ENCODE results near the gene ARPC4. TPM values are rescaled to one million over a fixed set of nuclear protein-coding genes. Genes with fewer than 3 reads are reported as not detected.

ARPC4 gene
- total and polyA plus RNA-seq, 2 donors from 2014 or later = 138 to 164 TPM

GRCh38 chr3:9749296-9749644 lies 43.6 kb upstream of the ARPC4 start:
- Histone ChIP-seq H3K9me3 (ENCODE audit: control insufficient read depth in 2 of 3, insufficient read depth in 1 of 3, low read length in 3 of 3) (no peaks in the 10 kb centered on the region), H3K9ac (ENCODE audit: low read length in 3 of 3) (peak overlapping the region; percentile 31 to 67 (median 63))
- intact Hi-C loops (cut with DNase I) = no loop called here

GRCh38 chr3:9749645-9750555 lies 43.0 kb upstream of the ARPC4 start, which contains the start of gene OGG1:
TSS of gene OGG1 (plus strand) at chr3:9749952. CDS start at chr3:9750287, 335 bp downstream.
- DNase-seq (peak; percentile 98 to 99 (median 99)), FAIRE-seq (no peak)
- peak within 1 kb of the TSS; percentile 89 to 91 for H3K27ac ChIP-seq (ENCODE audit: low read depth in 2 of 2, low read length in 2 of 2)
- H3K9me3 ChIP-seq (ENCODE audit: control insufficient read depth in 2 of 3, insufficient read depth in 1 of 3, low read length in 3 of 3) = no peaks in the 10 kb centered on the region
- peaks cover 8 to 43% (median 30%) of the 10 kb centered on the region in 3 donors for H3K36me3 ChIP-seq (ENCODE audit: control insufficient read depth in 2 of 3, insufficient read depth in 3 of 3, low read length in 3 of 3)
- intact Hi-C loops (cut with DNase I) = no loop called here
- H3K4me1 ChIP-seq (ENCODE audit: control insufficient read depth in 2 of 3, insufficient read depth in 2 of 3, low read depth in 1 of 3, low read length in 3 of 3) = peaks cover 0 to 21% (median 14%) of the 10 kb centered on the region in 3 donors
- H3K27me3 ChIP-seq (ENCODE audit: control insufficient read depth, insufficient read depth, low read length) = no peaks in the 10 kb centered on the region
- TF ChIP-seq CTCF (IDR thresholded peaks at IDR 0.05; ENCODE audit: borderline replicate concordance, extremely low read depth, insufficient read depth) = no peak
- peak within 1 kb of the TSS; percentile 85 to 91 (median 87) for H3K4me3 ChIP-seq (ENCODE audit: low read length in 3 of 3)
- peak within 1 kb of the TSS; percentile 63 to 85 (median 82) for H3K9ac ChIP-seq (ENCODE audit: low read length in 3 of 3)

More at GRCh38 chr3:9749296-9749644, 43.6 kb upstream of the ARPC4 start:
- Histone ChIP-seq H3K36me3 (ENCODE audit: control insufficient read depth in 2 of 3, insufficient read depth in 3 of 3, low read length in 3 of 3) (peaks cover 8 to 49% (median 32%) of the 10 kb centered on the region in 3 donors), H3K27ac (ENCODE audit: low read depth in 2 of 2, low read length in 2 of 2) (peak overlapping the region; percentile 61 to 89), H3K4me1 (ENCODE audit: control insufficient read depth in 2 of 3, insufficient read depth in 2 of 3, low read depth in 1 of 3, low read length in 3 of 3) (peaks cover 0 to 18% (median 12%) of the 10 kb centered on the region in 3 donors), H3K27me3 (ENCODE audit: control insufficient read depth, insufficient read depth, low read length) (no peaks in the 10 kb centered on the region), H3K4me3 (ENCODE audit: low read length in 3 of 3) (peak overlapping the region; percentile 58 to 91 (median 62))
- FAIRE-seq (no peak), DNase-seq (no peak)
- TF ChIP-seq CTCF (IDR thresholded peaks at IDR 0.05; ENCODE audit: borderline replicate concordance, extremely low read depth, insufficient read depth) = no peak

GRCh38 chr3:9750556-9751411 lies 42.1 kb upstream of the ARPC4 start:
- Histone ChIP-seq H3K27me3 (ENCODE audit: control insufficient read depth, insufficient read depth, low read length) (no peaks in the 10 kb centered on the region), H3K9me3 (ENCODE audit: control insufficient read depth in 2 of 3, insufficient read depth in 1 of 3, low read length in 3 of 3) (no peaks in the 10 kb centered on the region), H3K27ac (ENCODE audit: low read depth in 2 of 2, low read length in 2 of 2) (peak overlapping the region; percentile 86 to 91), H3K4me3 (ENCODE audit: low read length in 3 of 3) (peak overlapping the region; percentile 85 to 91 (median 87)), H3K36me3 (ENCODE audit: control insufficient read depth in 2 of 3, insufficient read depth in 3 of 3, low read length in 3 of 3) (peaks cover 7 to 35% (median 28%) of the 10 kb centered on the region in 3 donors), H3K4me1 (ENCODE audit: control insufficient read depth in 2 of 3, insufficient read depth in 2 of 3, low read depth in 1 of 3, low read length in 3 of 3) (peaks cover 0 to 21% (median 14%) of the 10 kb centered on the region in 3 donors), H3K9ac (ENCODE audit: low read length in 3 of 3) (peak overlapping the region; percentile 19 to 85 (median 82))
- TF ChIP-seq CTCF (IDR thresholded peaks at IDR 0.05; ENCODE audit: borderline replicate concordance, extremely low read depth, insufficient read depth) = no peak
- intact Hi-C loops (cut with DNase I) = no loop called here
- FAIRE-seq (no peak), DNase-seq (peak in 3 of 5 donors; percentile 40 to 50 (median 49))

Measured in kidney (tissue), 14 donors.